ENCODE measurements around the gene RNASEH2A.

DNA sequence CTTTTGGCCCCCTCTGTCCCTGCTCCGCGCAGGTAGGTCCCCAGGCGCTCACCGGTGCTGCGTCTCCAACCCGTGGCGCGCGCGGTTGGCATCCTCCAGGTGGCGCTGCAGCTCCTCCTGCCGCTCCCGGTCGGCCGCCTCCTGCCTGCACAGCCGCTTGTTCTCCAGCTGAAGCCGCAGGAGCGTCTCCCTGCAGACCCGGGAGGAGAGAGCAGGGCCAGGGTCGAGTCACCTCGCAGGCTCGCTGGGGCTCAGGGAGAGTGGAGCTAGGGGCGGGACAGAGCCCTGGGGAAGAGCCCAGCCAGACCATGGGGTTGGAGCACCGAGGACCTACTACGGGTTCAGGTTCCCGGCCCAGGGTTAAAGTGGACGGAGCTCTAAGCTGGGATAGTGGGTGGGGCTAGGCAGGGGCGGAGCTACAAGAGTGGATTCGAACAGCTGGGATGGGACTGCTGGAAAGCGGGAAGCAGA is 40.3 kb upstream of the RNASEH2A start:
- no peak for TF ChIP-seq POLR2AphosphoS5 (IDR thresholded peaks at IDR 0.05; ENCODE audit: low read depth, low read length)
- no peak for TF ChIP-seq POLR2A (IDR thresholded peaks at IDR 0.05; ENCODE audit: low read depth, low read length)
- TF ChIP-seq TAF1 (IDR thresholded peaks at IDR 0.05; ENCODE audit: borderline replicate concordance, low read depth, low read length) = no peak

Measured in GM12892 (cell line).